DOHH2 (cell line): ENCODE results near the gene SYT11.

Source experiments
- H3F3A ChIP-seq: fragments of 200-600 bp; sonication (generic), shearing (Covaris generic); 2 replicates; pipeline ENCODE4 v1.6.0; 2016; ENCODE audit warnings: antibody characterized with exemption, mild to moderate bottlenecking; ENCODE audit not compliant: control insufficient read depth, insufficient read depth
- H3K27ac ChIP-seq: fragments of 200-600 bp; sonication (generic); 2 replicates; pipeline ENCODE4 v1.5.1; 2014; ENCODE audit warnings: low read depth, mild to moderate bottlenecking, low read length, moderate library complexity
- H3K27me3 ChIP-seq: fragments of 200-600 bp; sonication (generic); 2 replicates; pipeline ENCODE4 v1.6.1; 2014; ENCODE audit warnings: mild to moderate bottlenecking, low read length, mixed read lengths; ENCODE audit not compliant: control insufficient read depth
- H3K36me3 ChIP-seq: fragments of 200-600 bp; sonication (generic); 2 replicates; pipeline ENCODE4 v1.6.1; 2014; ENCODE audit warnings: mild to moderate bottlenecking, low read length, moderate library complexity, mixed read lengths; ENCODE audit not compliant: control insufficient read depth
- H3K4me1 ChIP-seq: fragments of 200-600 bp; sonication (generic); 2 replicates; pipeline ENCODE4 v1.6.1; 2014; ENCODE audit warnings: mild to moderate bottlenecking, low read length, mixed read lengths; ENCODE audit not compliant: control insufficient read depth
- H3K4me2 ChIP-seq: fragments of 200-600 bp; sonication (generic); 2 replicates; pipeline ENCODE4 v1.6.0; 2014; ENCODE audit warnings: mild to moderate bottlenecking, low read length, moderate library complexity
- H3K4me3 ChIP-seq: fragments of 200-600 bp; sonication (generic); 2 replicates; pipeline ENCODE4 v1.5.1; 2014; ENCODE audit warnings: mild to moderate bottlenecking, low read length, mixed read lengths
- H3K79me2 ChIP-seq: fragments of 200-600 bp; sonication (generic); 2 replicates; pipeline ENCODE4 v1.6.1; 2014; ENCODE audit warnings: mild to moderate bottlenecking, low read length, mixed read lengths; ENCODE audit not compliant: control insufficient read depth
- H3K9me2 ChIP-seq: fragments of 200-600 bp; sonication (generic); replicated peaks from 2 replicates; pipeline ENCODE4 v1.6.1; 2014; ENCODE audit warnings: mild to moderate bottlenecking, low read length, mixed read lengths; ENCODE audit not compliant: control insufficient read depth
- H3K9me3 ChIP-seq: fragments of 200-600 bp; sonication (generic); 2 replicates; pipeline ENCODE4 v1.6.1; 2014; ENCODE audit warnings: antibody characterized with exemption, low read length, mixed read lengths; ENCODE audit not compliant: control insufficient read depth, insufficient read depth
- H4K20me1 ChIP-seq: fragments of 200-600 bp; sonication (generic); 2 replicates; pipeline ENCODE4 v1.6.0; 2014; ENCODE audit warnings: low read depth, mild to moderate bottlenecking, antibody characterized with exemption, low read length, moderate library complexity; ENCODE audit not compliant: control insufficient read depth, insufficient read depth
- CTCF ChIP-seq: fragments of 200-600 bp; sonication (generic); IDR thresholded peaks from one replicate; pipeline ENCODE4 v1.5.1; 2014; ENCODE audit warnings: antibody characterized with exemption, mild to moderate bottlenecking, low read depth, low read length; ENCODE audit not compliant: poor library complexity, severe bottlenecking
- EZH2phosphoT487 ChIP-seq: fragments of 200-600 bp; sonication (generic); IDR thresholded peaks from 2 replicates; pipeline ENCODE4 v1.6.1; 2017; ENCODE audit warnings: borderline replicate concordance, mild to moderate bottlenecking, antibody characterized with exemption, low read length, moderate library complexity, mixed read lengths

The SYT11 gene

GRCh38 chr1:155871390-155871789 lies 12.0 kb downstream of the SYT11 start:
- Histone ChIP-seq H3K79me2 (0 out of 2 replicates have a peak, but pooled peaks cover 3% of the 10 kb centered on the region), H4K20me1 (no peaks in the 10 kb centered on the region), H3K4me1 (peaks cover 8% of the 10 kb centered on the region), H3K27me3 (no peaks in the 10 kb centered on the region), H3K4me3 (no peak overlapping the region), H3K36me3 (peaks cover 19% of the 10 kb centered on the region; the same call in 1 of the 2 replicates), H3K9me2 (no peaks in the 10 kb centered on the region), H3K9me3 (no peaks in the 10 kb centered on the region), H3K4me2 (no peak overlapping the region), H3K27ac (no peak overlapping the region), H3F3A (no peaks in the 10 kb centered on the region)
- no peak for TF ChIP-seq EZH2phosphoT487
- TF ChIP-seq CTCF, result no peak

- H3F3A ChIP-seq, result no peaks in the 10 kb centered on the region
- no peaks in the 10 kb centered on the region for H3K9me3 ChIP-seq
- no peak overlapping the region for H3K4me2 ChIP-seq
- TF ChIP-seq CTCF, result no peak
- TF ChIP-seq EZH2phosphoT487, result no peak
- 0 out of 2 replicates have a peak, but pooled peaks cover 3% of the 10 kb centered on the region for H3K79me2 ChIP-seq
- H3K4me1 ChIP-seq, result peaks cover 8% of the 10 kb centered on the region
- H3K36me3 ChIP-seq, result peaks cover 19% of the 10 kb centered on the region; the same call in 1 of the 2 replicates
- H3K4me3 ChIP-seq, result no peak overlapping the region
- H4K20me1 ChIP-seq, result no peaks in the 10 kb centered on the region
- no peak overlapping the region for H3K27ac ChIP-seq
- H3K9me2 ChIP-seq, result no peaks in the 10 kb centered on the region
- H3K27me3 ChIP-seq, result no peaks in the 10 kb centered on the region
These were observed 13.2 kb downstream of the SYT11 start for GRCh38 chr1:155872527-155872926.

- Histone ChIP-seq H3K27me3 (no peaks in the 10 kb centered on the region), H4K20me1 (no peaks in the 10 kb centered on the region), H3K36me3 (peaks cover 14% of the 10 kb centered on the region; the same call in 1 of the 2 replicates), H3F3A (no peaks in the 10 kb centered on the region), H3K27ac (no peak overlapping the region), H3K4me1 (peaks cover 8% of the 10 kb centered on the region), H3K9me2 (no peaks in the 10 kb centered on the region), H3K79me2 (no peaks in the 10 kb centered on the region), H3K9me3 (no peaks in the 10 kb centered on the region), H3K4me2 (no peak overlapping the region), H3K4me3 (no peak overlapping the region)
- TF ChIP-seq EZH2phosphoT487 (no peak), CTCF (no peak)
These were observed 14.5 kb downstream of the SYT11 start for GRCh38 chr1:155873860-155874259.
